Measurements from ENCODE around the gene GTF2A1.

Gene GTF2A1

DNA sequence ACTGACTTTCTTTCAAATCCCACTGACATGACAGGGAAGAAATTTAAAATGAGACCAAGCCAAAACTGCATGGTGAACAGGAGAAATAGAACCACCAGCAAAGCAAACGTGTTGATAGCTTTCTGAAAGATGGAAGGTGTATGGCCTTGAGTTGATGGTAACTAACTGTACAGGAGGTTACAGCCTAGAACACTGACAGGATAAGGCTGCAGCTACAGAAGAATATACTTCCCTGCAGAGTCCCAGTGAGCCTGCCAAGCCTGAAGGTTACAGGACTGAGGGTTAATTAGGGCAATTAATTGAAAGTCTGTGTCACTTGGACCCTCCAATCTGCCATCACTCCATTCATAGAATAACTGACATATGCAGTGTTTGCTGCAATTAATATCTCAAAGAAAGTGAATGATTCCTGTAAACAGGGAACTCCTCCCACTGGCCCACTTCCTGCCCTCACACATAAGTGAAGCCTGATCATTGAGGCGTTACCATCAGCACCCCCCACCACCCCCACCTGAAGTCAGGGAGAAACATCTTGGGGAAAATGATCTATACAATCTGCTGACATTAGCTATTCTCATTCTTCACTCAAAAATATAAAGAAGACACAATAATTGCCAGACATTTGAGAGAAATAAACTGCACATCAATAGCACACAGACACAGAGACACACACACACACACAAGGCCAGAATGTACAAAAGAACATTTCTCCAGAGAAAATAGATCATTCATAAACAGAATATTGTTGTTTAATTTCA is 73.4 kb downstream of the GTF2A1 start:
- Histone ChIP-seq H3K14ac (ENCODE audit: low read length) (no peak overlapping the region), H2BK5ac (ENCODE audit: low read depth, low read length, poor library complexity) (no peak overlapping the region), H3K23ac (ENCODE audit: low read length) (no peak overlapping the region), H2AK5ac (ENCODE audit: low read length) (no peak overlapping the region), H2BK12ac (ENCODE audit: low read length) (no peak overlapping the region), H3K9ac (ENCODE audit: low read length) (no peak overlapping the region), H2BK120ac (ENCODE audit: insufficient read depth, low read length, poor library complexity) (no peak overlapping the region), H4K91ac (ENCODE audit: low read depth, low read length) (no peak overlapping the region), H2AFZ (ENCODE audit: insufficient read depth, low read length, poor library complexity) (no peak overlapping the region), H3K27ac (ENCODE audit: low read depth, low read length) (no peak overlapping the region), H3K79me1 (ENCODE audit: low read length) (no peaks in the 10 kb centered on the region), H3K4me1 (ENCODE audit: control insufficient read depth in 1 of 2, insufficient read depth in 2 of 2, low read length in 2 of 2) (no peaks in the 10 kb centered on the region), H3K79me2 (ENCODE audit: control insufficient read depth, insufficient read depth, low read length, poor library complexity) (no peaks in the 10 kb centered on the region), H4K8ac (ENCODE audit: low read depth, low read length) (no peak overlapping the region), H3K27me3 (ENCODE audit: insufficient read depth, low read length) (no peaks in the 10 kb centered on the region), H3K18ac (ENCODE audit: low read length) (no peak overlapping the region), H3K4me2 (ENCODE audit: low read length) (no peak overlapping the region), H3K4ac (ENCODE audit: low read depth, low read length) (no peak overlapping the region), H3K36me3 (ENCODE audit: control insufficient read depth in 1 of 2, insufficient read depth in 2 of 2, low read length in 2 of 2) (no peaks in the 10 kb centered on the region), H4K12ac (ENCODE audit: low read depth, low read length) (no peak overlapping the region), H3K9me3 (ENCODE audit: insufficient read depth, low read depth, low read length) (no peaks in the 10 kb centered on the region), H3K4me3 (ENCODE audit: low read depth, low read length) (no peak overlapping the region)
- DNase-seq, result no peak
- WGBS (ENCODE audit: extremely low coverage, insufficient coverage, insufficient read length), result no CpG with 5 or more reads among the region's 2 CpGs

DNA sequence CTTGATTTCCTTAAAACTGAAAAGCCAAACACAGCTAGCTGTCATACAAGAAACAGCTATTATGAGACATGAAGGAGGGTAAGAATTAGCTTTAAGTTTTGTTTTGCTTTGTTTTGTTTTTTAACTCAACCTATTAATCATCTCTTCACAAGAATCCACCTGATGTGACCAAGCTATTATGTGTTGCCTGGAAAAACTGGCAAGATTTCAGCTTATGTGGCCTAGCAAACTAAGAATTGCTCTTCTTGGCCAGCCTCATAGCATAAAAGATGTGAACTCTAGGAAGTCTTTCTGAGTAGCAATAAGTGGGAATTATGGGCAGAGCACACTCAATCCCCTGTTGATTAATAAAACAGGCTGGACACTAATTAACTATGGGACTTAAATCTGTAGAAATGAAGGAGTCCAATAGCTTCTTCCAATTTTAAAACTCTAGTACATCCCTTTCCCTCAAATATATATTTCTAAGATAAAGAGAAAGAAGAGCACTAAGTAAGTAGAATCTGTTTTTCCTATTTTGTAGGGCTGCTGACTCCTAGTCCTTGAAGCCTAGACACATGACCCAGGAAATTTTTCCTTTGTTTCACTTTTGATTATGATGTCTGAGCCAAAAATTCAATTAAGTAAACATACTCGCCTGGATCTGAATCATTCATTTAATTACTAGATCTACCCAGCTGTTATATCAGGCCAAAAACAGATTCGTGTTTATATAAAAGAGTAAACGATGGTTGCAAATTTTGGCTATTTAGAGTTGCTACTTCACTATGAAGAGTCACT is 75.7 kb downstream of the GTF2A1 start:
- no peak overlapping the region for H3K4me2 ChIP-seq (ENCODE audit: low read length)
- H3K4me1 ChIP-seq (ENCODE audit: control insufficient read depth in 1 of 2, insufficient read depth in 2 of 2, low read length in 2 of 2), result no peaks in the 10 kb centered on the region
- no peak overlapping the region for H2AFZ ChIP-seq (ENCODE audit: insufficient read depth, low read length, poor library complexity)
- no peak overlapping the region for H4K8ac ChIP-seq (ENCODE audit: low read depth, low read length)
- H4K12ac ChIP-seq (ENCODE audit: low read depth, low read length), result no peak overlapping the region
- no peak for DNase-seq
- no peak overlapping the region for H3K23ac ChIP-seq (ENCODE audit: low read length)
- no peaks in the 10 kb centered on the region for H3K9me3 ChIP-seq (ENCODE audit: insufficient read depth, low read depth, low read length)
- H3K36me3 ChIP-seq (ENCODE audit: control insufficient read depth in 1 of 2, insufficient read depth in 2 of 2, low read length in 2 of 2), result no peaks in the 10 kb centered on the region
- no CpG with 5 or more reads among the region's 3 CpGs for WGBS (ENCODE audit: extremely low coverage, insufficient coverage, insufficient read length)
- no peak overlapping the region for H2BK12ac ChIP-seq (ENCODE audit: low read length)
- no peaks in the 10 kb centered on the region for H3K79me2 ChIP-seq (ENCODE audit: control insufficient read depth, insufficient read depth, low read length, poor library complexity)
- no peak overlapping the region for H4K91ac ChIP-seq (ENCODE audit: low read depth, low read length)
- H3K79me1 ChIP-seq (ENCODE audit: low read length), result no peaks in the 10 kb centered on the region
- H3K4me3 ChIP-seq (ENCODE audit: low read depth, low read length), result no peak overlapping the region
- H3K4ac ChIP-seq (ENCODE audit: low read depth, low read length), result no peak overlapping the region
- H3K9ac ChIP-seq (ENCODE audit: low read length), result no peak overlapping the region
- no peak overlapping the region for H3K14ac ChIP-seq (ENCODE audit: low read length)
- H3K18ac ChIP-seq (ENCODE audit: low read length), result no peak overlapping the region
- H2BK5ac ChIP-seq (ENCODE audit: low read depth, low read length, poor library complexity), result no peak overlapping the region
- H3K27ac ChIP-seq (ENCODE audit: low read depth, low read length), result no peak overlapping the region
- H2BK120ac ChIP-seq (ENCODE audit: insufficient read depth, low read length, poor library complexity), result no peak overlapping the region
- H3K27me3 ChIP-seq (ENCODE audit: insufficient read depth, low read length), result no peaks in the 10 kb centered on the region
- H2AK5ac ChIP-seq (ENCODE audit: low read length), result no peak overlapping the region

DNA sequence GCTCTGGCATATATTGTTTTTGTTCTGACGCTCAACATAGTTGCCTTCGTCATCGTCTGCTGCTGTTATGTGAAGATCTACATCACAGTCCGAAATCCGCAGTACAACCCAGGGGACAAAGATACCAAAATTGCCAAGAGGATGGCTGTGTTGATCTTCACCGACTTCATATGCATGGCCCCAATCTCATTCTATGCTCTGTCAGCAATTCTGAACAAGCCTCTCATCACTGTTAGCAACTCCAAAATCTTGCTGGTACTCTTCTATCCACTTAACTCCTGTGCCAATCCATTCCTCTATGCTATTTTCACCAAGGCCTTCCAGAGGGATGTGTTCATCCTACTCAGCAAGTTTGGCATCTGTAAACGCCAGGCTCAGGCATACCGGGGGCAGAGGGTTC is 77.0 kb downstream of the GTF2A1 start:
- H3K27ac ChIP-seq (ENCODE audit: low read depth, low read length), result no peak overlapping the region
- H3K4me1 ChIP-seq (ENCODE audit: control insufficient read depth in 1 of 2, insufficient read depth in 2 of 2, low read length in 2 of 2), result no peaks in the 10 kb centered on the region
- no peak overlapping the region for H2BK5ac ChIP-seq (ENCODE audit: low read depth, low read length, poor library complexity)
- H2AK5ac ChIP-seq (ENCODE audit: low read length), result no peak overlapping the region
- no peak overlapping the region for H2AFZ ChIP-seq (ENCODE audit: insufficient read depth, low read length, poor library complexity)
- H2BK12ac ChIP-seq (ENCODE audit: low read length), result no peak overlapping the region
- H3K27me3 ChIP-seq (ENCODE audit: insufficient read depth, low read length), result no peaks in the 10 kb centered on the region
- no CpG with 5 or more reads among the region's 8 CpGs for WGBS (ENCODE audit: extremely low coverage, insufficient coverage, insufficient read length)
- H3K9me3 ChIP-seq (ENCODE audit: insufficient read depth, low read depth, low read length), result no peaks in the 10 kb centered on the region
- H3K23ac ChIP-seq (ENCODE audit: low read length), result no peak overlapping the region
- no peaks in the 10 kb centered on the region for H3K79me2 ChIP-seq (ENCODE audit: control insufficient read depth, insufficient read depth, low read length, poor library complexity)
- H3K4me2 ChIP-seq (ENCODE audit: low read length), result no peak overlapping the region
- H3K18ac ChIP-seq (ENCODE audit: low read length), result no peak overlapping the region
- H3K79me1 ChIP-seq (ENCODE audit: low read length), result no peaks in the 10 kb centered on the region
- no peak overlapping the region for H2BK120ac ChIP-seq (ENCODE audit: insufficient read depth, low read length, poor library complexity)
- no peaks in the 10 kb centered on the region for H3K36me3 ChIP-seq (ENCODE audit: control insufficient read depth in 1 of 2, insufficient read depth in 2 of 2, low read length in 2 of 2)
- H4K12ac ChIP-seq (ENCODE audit: low read depth, low read length), result no peak overlapping the region
- H3K4ac ChIP-seq (ENCODE audit: low read depth, low read length), result no peak overlapping the region
- no peak for DNase-seq
- H4K8ac ChIP-seq (ENCODE audit: low read depth, low read length), result no peak overlapping the region
- H3K4me3 ChIP-seq (ENCODE audit: low read depth, low read length), result no peak overlapping the region
- no peak overlapping the region for H4K91ac ChIP-seq (ENCODE audit: low read depth, low read length)
- no peak overlapping the region for H3K14ac ChIP-seq (ENCODE audit: low read length)
- H3K9ac ChIP-seq (ENCODE audit: low read length), result no peak overlapping the region

DNA sequence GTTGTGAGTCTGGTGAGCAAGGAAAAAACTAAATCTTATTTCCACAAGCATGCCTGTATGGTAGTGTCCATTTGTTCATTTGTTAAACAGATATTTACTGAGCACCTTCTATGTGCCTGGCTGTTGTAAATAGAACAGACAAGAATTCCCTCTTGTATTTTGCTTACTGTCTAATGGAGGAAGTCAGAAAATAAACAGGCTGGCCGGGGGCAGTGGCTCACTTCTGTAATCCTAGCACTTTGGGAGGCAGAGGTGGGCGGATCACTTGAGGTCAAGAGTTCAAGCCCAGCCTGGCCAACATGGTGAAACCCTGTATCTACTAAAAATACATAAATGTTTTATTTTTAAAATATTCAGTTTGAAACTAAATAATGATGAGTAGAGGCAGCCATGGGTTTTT is 79.3 kb downstream of the GTF2A1 start:
- H3K36me3 ChIP-seq (ENCODE audit: control insufficient read depth in 1 of 2, insufficient read depth in 2 of 2, low read length in 2 of 2), result no peaks in the 10 kb centered on the region
- no peak overlapping the region for H3K23ac ChIP-seq (ENCODE audit: low read length)
- H2BK120ac ChIP-seq (ENCODE audit: insufficient read depth, low read length, poor library complexity), result no peak overlapping the region
- H3K9me3 ChIP-seq (ENCODE audit: insufficient read depth, low read depth, low read length), result no peaks in the 10 kb centered on the region
- DNase-seq, result no peak
- H3K4ac ChIP-seq (ENCODE audit: low read depth, low read length), result no peak overlapping the region
- H3K27ac ChIP-seq (ENCODE audit: low read depth, low read length), result no peak overlapping the region
- H3K79me1 ChIP-seq (ENCODE audit: low read length), result no peaks in the 10 kb centered on the region
- H3K18ac ChIP-seq (ENCODE audit: low read length), result no peak overlapping the region
- no peak overlapping the region for H4K91ac ChIP-seq (ENCODE audit: low read depth, low read length)
- no peaks in the 10 kb centered on the region for H3K4me1 ChIP-seq (ENCODE audit: control insufficient read depth in 1 of 2, insufficient read depth in 2 of 2, low read length in 2 of 2)
- no peak overlapping the region for H2AK5ac ChIP-seq (ENCODE audit: low read length)
- no peak overlapping the region for H4K8ac ChIP-seq (ENCODE audit: low read depth, low read length)
- H3K14ac ChIP-seq (ENCODE audit: low read length), result no peak overlapping the region
- no peak overlapping the region for H2BK12ac ChIP-seq (ENCODE audit: low read length)
- no peak overlapping the region for H4K12ac ChIP-seq (ENCODE audit: low read depth, low read length)
- no CpG with 5 or more reads among the region's 2 CpGs for WGBS (ENCODE audit: extremely low coverage, insufficient coverage, insufficient read length)
- H3K4me2 ChIP-seq (ENCODE audit: low read length), result no peak overlapping the region
- H3K27me3 ChIP-seq (ENCODE audit: insufficient read depth, low read length), result no peaks in the 10 kb centered on the region
- H3K79me2 ChIP-seq (ENCODE audit: control insufficient read depth, insufficient read depth, low read length, poor library complexity), result no peaks in the 10 kb centered on the region
- H3K4me3 ChIP-seq (ENCODE audit: low read depth, low read length), result no peak overlapping the region
- no peak overlapping the region for H3K9ac ChIP-seq (ENCODE audit: low read length)
- H2AFZ ChIP-seq (ENCODE audit: insufficient read depth, low read length, poor library complexity), result no peak overlapping the region
- no peak overlapping the region for H2BK5ac ChIP-seq (ENCODE audit: low read depth, low read length, poor library complexity)

Data from trophoblast cell (in vitro differentiated cells and primary cell).